NCI-H460 (cell line): ENCODE measurements around the gene THBS2. TPM values are rescaled to one million over a fixed set of nuclear protein-coding genes. Genes with fewer than 3 reads are reported as not detected.
A peak's percentile ranks its signal among the peaks of the same experiment; 100 is the strongest.

Experiments used
- DNase-seq: peaks from one replicate; pipeline ENCODE4 v3.0.0-alpha.2; 2016; ENCODE audit warnings: low read depth; ENCODE audit errors: extremely low read depth
- total RNA-seq: library from RNA; depleted of rRNA; stranded (reverse); fragments of >200 nt; shearing (Covaris generic); gene quantifications from 2 replicates; pipeline ENCODE4 v1.2.3, GENCODE V29; 2014

THBS2 gene
- total RNA-seq, 1 experiment from 2014 or later: not detected

DNA sequence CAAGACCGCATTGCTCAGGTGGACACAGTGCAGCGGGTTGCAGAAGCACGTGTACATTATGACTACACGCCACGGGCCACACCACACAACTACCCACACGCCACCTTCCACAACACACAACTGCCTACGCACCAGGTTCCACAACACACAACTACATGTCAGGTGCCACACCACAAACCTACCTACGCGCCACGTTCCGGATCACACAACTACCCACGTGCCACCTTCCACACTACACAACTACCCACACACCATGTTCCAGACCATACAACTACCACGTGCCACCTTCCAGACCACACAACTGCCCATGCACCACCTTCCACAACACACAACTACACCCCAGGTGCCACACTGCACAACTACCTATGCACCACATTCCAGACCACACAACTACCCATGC lies 20.5 kb downstream of the THBS2 start:
- DNase-seq: no peak

DNA sequence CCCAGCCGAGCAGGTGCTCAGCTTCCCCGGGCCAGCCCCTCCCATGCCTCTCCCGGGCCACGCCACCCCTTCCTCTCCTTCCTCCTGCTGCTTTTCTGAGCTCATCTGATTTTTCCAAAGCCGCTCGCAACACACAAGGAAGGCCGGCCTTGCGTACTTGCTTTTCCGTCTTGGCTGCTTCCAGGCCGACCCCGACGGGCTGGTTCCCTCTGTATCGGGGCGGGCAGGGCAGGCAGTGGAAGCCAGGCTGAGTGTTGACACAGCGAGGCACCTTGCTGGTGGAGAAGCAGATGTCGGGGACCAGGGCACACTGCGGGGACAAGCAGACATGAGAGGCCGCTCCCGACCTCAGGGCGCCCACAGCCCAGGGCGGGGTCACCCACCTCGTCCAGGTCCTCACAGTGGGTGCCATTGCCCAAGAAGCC lies 21.1 kb downstream of the THBS2 start:
- DNase-seq: no peak

DNA sequence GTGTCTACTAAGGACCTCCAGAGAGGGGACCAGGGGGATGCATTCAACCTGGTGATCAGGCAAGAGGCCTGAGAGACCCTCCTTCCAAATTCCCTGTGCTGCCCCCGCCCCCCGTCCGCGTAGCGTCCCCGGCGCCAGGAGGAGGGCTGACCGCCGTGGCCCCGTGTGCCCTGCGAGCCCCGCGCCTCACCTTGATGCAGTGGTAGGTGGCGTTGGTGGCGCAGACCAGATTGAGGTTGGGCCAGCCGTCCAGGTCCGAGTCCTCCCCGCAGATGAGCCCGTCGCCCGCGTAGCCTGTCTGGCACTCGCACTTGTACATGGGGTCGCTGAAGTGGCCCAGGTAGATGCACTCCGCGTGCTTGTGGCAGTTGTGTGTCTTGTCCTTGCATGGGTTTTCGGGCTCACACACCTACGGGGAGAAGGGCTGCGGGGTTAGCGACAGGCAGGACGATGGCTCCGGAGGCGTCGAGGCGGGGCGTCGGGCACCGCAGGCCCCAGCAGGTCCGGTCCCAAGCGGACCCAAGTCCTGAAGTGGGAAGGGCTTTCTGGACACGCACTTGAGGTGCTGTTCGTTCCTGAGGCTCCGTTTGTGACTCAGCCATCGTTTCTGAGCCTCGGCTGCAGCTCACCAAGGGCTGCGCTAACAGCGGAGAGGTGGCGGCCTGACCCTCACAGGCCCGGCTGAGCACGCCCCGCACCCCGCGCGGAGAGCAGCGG lies 21.7 kb downstream of the THBS2 start:
- no peak for DNase-seq

DNA sequence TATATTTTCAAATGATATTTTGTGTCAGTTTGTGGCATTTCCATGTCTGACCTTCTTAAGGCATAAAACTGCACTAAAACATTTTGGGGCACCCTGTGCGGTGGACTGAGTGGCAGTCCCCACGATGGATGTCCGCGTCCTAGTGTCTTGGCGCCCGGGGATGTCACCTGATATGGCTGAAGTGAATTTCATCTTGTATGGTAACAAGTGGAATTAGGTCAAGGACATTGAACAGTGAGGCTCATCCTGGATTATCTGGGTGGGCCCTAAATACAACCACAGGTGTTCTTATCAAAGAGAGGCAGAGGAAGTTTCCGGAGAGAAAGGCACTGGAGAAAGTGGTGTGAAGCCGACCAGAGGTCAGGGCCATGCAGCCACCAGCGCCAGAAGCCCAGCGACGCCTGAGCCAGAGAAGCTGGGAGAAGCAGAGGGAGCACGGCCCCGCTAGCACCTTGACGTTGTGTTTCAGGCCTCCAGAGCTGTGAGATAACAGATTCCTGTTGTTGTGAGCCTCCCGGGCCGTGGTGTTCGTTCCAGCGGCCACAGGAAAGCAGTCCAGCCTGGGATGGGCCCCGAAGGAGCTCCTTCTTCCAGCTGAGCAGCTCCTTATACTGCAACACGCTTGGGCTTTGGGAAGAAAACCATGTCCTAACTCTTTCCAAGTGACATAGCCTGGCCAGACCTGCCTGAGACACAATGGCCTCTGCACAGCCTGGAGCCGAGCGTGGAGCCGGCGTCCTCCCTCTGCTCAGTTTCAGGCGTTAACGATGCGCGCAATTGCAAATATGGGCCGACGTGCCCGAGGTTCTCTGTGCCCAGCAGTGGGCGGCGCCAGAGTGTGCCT lies 22.5 kb downstream of the THBS2 start:
- DNase-seq: no peak

DNA sequence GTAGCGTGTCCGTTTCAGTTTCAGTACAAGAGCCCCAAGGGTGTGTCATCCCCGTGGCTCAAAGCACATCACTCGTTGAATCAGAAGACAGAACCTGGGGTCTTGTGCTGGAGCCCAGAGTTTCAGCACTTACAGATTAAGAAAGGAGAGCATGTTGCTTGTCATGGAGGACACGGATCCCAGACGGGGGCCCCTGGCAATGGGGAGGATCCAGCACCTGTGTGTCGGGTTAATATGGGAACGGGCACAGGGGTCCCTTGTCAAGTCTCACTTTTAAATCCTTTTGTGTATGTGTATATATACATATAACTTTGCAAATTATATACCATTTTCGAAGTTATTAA lies 23.4 kb downstream of the THBS2 start:
- DNase-seq: no peak

DNA sequence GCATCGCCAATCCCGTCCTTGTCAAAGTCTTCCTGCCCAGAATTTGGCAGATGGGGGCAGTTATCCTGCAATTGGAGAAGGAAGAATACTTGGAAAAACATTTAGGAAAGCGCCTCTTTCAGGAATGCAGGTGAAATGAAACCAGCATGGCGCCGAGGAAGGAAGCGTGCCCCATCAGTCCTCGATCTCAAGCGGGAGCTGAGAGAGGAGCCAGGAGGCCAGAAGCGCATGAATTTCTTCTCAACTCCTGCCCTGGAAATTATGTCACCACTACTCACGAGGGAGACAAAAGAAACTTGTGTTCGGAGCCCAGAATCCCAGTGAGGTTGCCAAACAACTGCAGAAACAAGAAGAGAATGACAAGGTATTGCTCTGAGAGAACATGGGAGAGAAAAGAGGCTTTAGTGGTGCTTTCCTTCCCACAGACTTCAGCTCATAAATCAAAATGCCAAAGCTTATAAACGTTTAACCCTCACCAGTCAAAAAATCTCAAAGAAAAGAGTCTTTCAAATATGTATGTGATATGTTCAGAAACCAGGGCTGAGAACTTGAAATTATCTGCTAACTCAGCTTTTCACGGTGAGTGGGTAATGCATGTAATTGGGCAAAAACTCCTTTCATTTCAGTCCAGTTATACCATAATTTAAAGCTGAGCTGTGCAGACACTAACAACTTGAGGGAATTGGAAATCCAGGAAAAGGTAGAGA lies 23.9 kb downstream of the THBS2 start:
- DNase-seq: no peak

DNA sequence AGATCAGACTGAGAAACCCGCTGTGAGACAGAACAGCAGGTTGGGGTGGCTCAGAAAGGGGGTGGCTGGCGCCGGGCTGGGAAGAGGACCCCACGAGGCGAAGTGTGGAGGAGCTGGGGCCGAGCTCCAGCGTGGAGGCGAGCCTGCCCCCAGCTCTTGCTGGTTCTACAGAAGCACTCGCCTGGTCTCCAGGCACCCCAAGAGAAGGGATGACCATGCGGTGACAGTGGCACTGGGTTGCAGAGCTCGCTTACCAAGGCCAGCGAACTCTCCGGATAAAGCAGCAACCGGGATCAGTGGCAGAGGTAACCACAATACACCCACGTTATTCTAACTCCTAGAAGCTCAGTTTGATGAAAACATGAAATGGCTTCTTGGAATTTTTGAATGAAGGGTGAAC lies 26.5 kb downstream of the THBS2 start:
- no peak for DNase-seq

DNA sequence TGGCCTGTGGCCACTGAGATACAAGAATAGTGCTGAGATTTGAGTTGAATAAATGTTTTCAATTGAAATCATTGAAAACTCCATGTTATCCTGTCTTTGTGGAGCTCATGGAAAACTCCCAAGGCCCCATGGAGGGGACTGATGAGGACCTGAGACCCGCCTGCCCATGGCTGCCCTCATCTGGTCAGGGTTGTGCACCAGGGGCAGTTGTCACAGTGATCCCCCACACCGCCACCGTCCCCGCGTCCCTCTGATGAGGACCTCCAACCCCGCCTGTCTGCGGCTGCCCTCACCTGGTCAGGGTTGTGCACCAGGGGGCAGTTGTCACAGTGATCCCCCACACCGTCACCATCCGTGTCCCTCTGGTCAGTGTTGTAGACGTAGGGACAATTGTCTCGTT lies 27.8 kb downstream of the THBS2 start:
- DNase-seq: no peak

DNA sequence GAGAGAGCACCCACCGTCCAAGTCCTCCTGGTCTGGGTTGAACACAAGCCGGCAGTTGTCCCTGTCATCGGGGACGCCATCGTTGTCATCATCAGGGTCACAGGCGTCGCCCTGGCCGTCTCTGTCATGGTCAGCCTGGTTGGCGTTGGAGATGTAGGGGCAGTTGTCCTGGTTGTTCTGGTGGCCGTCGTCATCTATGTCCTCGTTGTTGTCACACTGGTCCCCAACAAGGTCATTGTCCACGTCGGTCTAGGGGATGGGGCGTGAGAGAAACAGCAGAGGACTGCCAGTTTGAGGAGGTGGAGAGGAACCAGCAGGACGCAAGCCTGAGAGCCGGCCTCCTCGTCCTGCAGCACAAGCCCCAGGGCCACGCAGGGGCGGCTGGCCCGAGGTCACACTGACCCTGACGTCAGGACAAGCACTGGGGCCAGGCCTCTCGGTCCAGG lies 28.5 kb downstream of the THBS2 start:
- DNase-seq: no peak

DNA sequence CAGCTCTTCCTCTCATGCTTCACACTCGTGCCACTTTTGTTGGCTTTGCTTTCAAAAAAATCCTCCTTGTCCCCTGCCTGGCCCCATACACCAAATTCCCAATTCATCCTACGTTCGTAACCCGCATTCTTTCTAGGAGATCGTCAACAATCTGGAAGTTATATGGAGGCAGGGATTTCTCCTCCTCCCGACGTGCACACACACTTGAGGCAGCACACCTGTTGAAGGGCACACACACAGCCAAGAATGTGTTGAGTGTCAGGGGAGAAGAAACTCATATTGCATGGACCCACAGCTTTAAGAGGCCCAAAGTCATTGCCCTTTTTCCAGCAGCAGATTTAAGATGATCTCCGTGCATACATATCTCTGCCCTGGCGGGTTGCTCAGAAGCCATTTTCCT lies 28.9 kb downstream of the THBS2 start:
- DNase-seq: no peak

DNA sequence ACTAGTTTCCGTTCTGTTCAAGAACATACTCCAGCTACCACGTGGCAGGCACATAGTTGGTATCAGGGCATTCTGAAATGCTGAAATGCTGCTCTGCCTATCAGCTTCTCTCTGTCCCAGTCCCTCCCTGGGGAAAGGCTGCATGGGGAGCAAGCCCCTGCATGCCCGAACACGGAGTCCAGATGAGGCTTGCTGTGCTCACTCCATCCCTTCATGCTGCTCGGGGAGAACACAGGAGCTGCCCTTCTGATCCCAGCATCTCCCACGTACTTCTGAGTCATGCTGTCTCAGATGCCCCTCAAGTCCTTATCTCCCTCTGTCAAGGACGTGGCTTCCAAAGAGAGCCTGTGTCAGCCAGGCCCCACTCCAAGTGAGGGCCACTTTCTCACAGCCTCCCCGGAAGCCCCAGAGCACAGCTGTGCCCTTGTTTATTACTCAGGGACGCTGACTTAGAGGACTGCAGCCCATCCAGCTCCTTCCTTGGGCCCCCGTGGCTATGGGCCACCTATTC lies 29.4 kb downstream of the THBS2 start:
- no peak for DNase-seq

DNA sequence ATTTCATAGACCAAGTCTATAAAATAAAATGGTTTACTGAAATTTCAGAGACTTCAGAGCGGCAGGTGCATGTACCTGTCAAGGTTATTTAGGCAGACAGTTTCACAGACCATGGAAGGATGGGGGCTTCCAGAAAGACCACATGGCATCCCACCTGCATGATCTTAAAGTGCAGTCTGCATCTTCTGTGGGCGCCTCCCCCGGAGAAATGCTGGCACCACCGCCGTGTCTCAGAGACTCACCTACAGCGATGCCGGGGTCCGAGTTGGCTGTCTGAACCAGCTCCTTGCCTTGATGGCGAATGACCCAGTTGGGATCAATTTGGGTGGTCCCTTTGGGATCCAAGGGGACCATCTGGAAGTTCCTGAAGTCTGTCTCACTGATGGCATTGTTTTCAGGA lies 30.6 kb downstream of the THBS2 start:
- DNase-seq: no peak

DNA sequence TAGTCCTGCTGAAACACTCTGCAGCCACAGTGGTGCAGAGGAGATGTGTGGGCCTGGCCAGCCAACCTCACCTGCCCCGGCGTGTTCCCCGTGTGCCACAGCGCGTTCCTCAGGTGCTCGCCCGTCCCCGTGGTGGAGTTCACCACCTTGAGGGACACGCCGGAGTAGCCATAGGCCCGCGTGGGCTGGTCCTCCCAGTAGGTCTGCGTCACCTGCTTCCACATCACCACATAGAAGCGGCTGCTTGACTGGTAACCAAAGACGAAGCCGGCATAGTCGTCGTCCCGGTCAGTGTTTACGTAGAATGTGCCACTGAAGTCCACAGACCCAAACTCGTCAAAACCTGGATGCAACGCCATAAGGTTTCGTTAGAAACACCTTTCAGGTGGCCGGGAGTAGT lies 31.5 kb downstream of the THBS2 start:
- no peak for DNase-seq

DNA sequence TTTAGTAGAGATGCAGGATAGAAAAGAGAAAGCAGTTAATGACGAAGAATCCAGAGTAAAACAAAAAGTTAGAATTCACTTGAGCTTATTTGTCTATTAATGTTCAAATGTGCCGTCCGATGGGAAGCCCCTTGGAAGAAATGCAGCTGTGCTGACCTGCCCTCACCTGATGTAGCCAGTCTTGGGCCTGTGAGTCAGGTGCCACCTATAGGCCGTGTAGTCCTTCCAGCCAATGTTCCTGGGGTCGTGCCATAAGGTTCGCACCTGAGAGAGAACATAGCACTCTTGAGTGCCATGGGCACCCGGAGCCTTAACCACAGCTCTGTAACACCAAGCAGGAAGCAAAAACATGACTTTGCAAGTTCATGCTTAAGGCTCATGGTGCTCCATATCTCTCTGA lies 32.4 kb downstream of the THBS2 start:
- DNase-seq: no peak

DNA sequence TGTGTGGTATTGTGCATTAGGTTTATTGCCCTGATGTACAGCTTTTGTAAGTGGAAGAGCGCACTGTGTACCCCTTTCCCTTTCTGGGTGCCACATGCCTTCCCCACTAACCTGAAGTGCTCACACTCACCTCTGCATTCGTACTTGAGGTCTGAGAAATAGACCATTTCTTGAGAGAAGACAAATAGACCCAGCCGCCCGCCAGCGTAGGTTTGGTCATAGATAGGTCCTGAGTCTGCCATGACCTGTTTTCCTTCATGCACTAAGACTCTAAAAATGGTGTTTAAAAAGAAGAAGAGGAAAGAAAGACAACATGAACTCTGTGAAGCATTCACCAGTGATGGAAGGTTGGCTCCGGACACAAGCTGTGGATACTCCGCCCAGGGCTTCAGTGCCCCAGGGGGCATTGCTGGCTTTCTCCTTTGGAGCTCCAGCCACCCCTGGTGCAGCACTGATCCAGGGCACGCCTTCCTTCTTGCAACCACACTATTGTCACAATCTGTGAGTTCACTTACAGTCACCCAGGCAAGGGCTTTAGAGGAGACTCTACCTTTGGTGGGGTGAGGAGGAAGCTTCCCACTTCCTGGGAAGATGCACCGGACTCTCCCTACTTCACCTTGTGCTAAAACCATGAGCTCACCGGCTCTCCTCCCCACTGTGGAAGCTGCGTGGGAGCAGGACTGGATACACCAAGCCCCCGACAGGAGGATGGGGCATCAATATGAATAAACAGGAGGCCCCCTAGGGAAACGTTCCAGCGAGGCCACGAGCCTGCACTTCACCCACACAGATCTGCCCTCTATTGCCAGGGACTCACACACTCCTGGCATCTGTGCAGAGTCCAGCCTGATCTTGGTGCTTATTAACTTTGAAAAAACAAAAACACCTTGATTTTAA lies 33.3 kb downstream of the THBS2 start:
- no peak for DNase-seq

DNA sequence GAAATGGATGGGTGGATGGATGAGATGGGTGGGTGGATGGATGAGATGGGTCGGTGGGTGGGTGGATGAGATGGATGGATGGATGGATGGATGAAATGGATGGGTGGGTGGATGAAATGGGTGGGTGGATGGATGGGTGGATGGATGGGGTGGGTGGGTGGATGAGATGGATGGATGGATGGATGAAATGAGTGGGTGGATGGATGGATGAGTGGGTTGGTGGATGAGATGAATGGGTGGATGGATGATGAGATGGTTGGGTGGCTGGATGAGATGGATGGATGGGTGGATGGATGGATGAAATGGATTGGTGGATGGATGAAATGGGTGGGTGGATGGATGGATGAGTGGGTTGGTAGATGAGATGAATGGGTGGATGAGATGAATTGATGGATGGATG lies 35.7 kb downstream of the THBS2 start:
- no peak for DNase-seq

DNA sequence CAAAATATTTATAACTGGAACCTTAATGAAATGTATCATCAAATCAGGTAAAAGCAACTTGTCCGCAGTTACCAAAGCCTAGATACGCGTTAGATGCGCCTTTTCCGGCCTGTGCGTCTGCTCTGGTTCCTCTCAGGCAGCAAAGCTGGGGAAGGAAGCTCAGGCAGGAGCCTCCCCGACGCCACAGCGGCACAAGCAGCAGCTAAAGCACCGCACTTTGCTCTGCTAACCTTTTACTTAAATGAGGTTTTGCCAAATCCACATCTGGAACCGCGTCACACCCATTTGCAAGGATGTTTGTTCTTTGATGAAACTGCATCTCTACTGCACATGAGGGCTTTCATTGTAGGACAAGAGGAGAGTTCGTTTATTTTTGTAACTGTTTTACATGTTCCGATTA lies 36.8 kb downstream of the THBS2 start:
- DNase-seq: no peak

DNA sequence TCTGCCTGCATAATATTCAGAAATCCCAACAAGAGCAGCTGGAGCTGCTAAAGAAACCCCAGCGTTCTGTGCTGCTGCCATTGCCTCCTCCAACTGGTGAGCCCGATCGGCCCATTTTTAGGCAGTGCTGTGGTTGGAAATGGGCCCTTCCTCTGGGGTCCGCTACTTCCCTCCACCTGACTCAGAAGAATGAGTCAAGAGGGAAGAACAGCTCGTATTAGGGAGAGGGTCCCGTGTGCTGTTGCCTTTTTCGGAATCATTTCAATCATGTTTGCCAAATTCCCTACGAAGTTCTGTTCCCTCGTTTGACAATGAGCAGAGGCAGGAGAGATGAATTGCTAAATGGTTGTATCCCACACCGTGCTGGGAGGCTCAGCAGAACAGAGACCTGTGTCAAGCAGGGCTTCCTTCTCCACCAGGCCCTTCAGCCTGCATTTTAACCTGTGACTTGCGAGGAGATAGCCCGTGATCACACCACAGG lies 38.4 kb downstream of the THBS2 start:
- DNase-seq: no peak

DNA sequence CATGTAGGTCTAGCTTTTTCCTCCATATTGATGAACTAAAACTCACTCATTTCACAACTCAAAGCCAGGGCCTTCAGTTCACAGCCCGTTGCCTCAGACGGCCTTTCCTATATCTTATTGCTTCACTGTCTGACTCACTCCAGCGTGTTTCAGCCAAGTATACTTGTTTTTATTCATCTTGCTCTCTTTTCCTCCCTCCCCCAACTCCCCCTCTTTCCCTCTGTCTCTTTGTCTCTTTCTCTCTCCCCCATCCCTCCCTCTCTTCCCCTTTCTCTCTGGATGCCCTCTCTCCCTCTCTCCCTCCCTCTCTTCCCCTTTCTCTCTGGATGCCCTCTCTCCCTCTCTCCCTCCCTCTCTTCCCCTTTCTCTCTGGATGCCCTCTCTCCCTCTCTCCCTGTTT lies 38.9 kb downstream of the THBS2 start:
- peak; percentile 22 for DNase-seq

DNA sequence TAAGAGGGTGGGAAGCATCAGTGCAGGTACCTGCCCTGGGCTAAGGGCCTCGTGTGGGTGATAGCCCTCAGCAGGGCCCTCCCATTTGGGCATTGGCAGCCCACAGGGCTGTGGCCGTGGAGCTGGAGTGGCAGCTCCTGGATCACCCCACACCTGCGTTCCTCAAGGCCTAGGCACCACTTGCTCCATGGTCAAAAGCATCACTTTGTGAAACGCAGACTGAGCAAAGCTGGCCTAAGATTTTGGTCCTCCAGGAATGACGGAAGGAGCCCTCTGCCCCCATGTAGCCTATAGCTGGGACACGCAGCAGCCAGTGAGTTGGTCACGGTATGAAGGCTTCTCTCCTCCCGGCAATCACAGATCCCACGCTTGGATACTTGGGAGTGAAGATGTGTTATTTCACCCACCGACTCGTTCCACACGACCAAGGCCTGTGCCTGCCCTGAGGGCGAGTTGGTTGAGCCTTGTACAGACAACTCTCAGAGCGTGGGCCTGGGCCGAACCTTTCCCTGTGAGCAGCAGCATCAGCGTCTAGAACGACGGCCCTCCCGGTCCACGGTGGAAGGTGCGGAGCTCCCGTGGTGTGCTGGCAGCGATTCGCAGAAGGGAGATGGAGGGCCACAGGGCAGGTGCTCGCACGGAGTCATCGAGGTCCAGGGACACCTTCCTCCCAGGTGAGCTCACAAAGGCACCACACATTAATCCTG lies 39.7 kb downstream of the THBS2 start:
- DNase-seq: no peak
